Ramos (cell line): ENCODE measurements around the gene COL6A1.

Experiments
- in situ Hi-C: fragments of 300-500 bp; cut with MboI; formaldehyde crosslinking; loops from one replicate; pipeline ENCODE4 v1.14.3; 2022; ENCODE audit warnings: low sequenced_read_pairs; ENCODE audit not compliant: unreplicated experiment

The COL6A1 gene

GRCh38 chr21:45981151-45982091 is at the start of gene COL6A1:
Gene COL6A1, plus strand, starts transcription at chr21:45981770. Its CDS starts 81 bp downstream, at chr21:45981851.
- in situ Hi-C loops = no loop called here

GRCh38 chr21:45932922-45933502 is 48.6 kb upstream of the COL6A1 start:
- in situ Hi-C loops = no loop called here

- in situ Hi-C loops = no loop called here
These were observed 47.5 kb upstream of the COL6A1 start for GRCh38 chr21:45934085-45934484.

- in situ Hi-C loops = no loop called here
These were observed 47.0 kb upstream of the COL6A1 start for GRCh38 chr21:45934554-45934953.

- in situ Hi-C loops = no loop called here
These were observed 45.9 kb upstream of the COL6A1 start for GRCh38 chr21:45935628-45936027.

GRCh38 chr21:45937721-45938452 is 43.7 kb upstream of the COL6A1 start:
- in situ Hi-C loops = no loop called here

- in situ Hi-C loops = no loop called here
These were observed 43.2 kb upstream of the COL6A1 start for GRCh38 chr21:45938453-45938755.

- in situ Hi-C loops = no loop called here
These were observed 42.6 kb upstream of the COL6A1 start for GRCh38 chr21:45938811-45939520.

GRCh38 chr21:45939521-45940045 is 42.0 kb upstream of the COL6A1 start:
- in situ Hi-C loops = no loop called here

GRCh38 chr21:45940091-45940490 is 41.5 kb upstream of the COL6A1 start:
- in situ Hi-C loops = no loop called here

GRCh38 chr21:45940621-45941337 is 40.8 kb upstream of the COL6A1 start:
- in situ Hi-C loops = no loop called here

- in situ Hi-C loops = no loop called here
These were observed 40.2 kb upstream of the COL6A1 start for GRCh38 chr21:45941338-45941710.

GRCh38 chr21:45941717-45942546 is 39.6 kb upstream of the COL6A1 start:
- in situ Hi-C loops = no loop called here

GRCh38 chr21:45942755-45943629 is 38.6 kb upstream of the COL6A1 start:
- in situ Hi-C loops = no loop called here

- in situ Hi-C loops = no loop called here
These were observed 37.7 kb upstream of the COL6A1 start for GRCh38 chr21:45943630-45944540.

GRCh38 chr21:45944601-45945000 is 37.0 kb upstream of the COL6A1 start:
- in situ Hi-C loops = no loop called here
